AG04450 (cell line): ENCODE results near the gene EVA1B. TPM values are rescaled to one million over a fixed set of nuclear protein-coding genes. Genes with fewer than 3 reads are reported as not detected.

Experiments used
- CTCF ChIA-PET: fragments of 300-600, 350-600 bp; formaldehyde crosslinking; extraction: SDS; loops from one replicate; lab custom pipeline; 2022; ENCODE audit warnings: antibody characterized with exemption, inconsistent platforms; lab: Charles Lee
- POLR2A ChIA-PET: fragments of 350-600 bp; formaldehyde crosslinking; extraction: SDS; loops from one replicate; lab custom pipeline; 2021; ENCODE audit warnings: antibody characterized with exemption, inconsistent platforms; lab: Yijun Ruan, JAX
- DNase-seq: peaks from one replicate; pipeline ENCODE4 v3.0.0-alpha.2; 2011; ENCODE audit warnings: low read depth, low spot score
- H3K27ac ChIP-seq: one replicate; pipeline ENCODE4 v1.5.1; 2012; ENCODE audit warnings: low read depth, low read length, control low read depth
- H3K27me3 ChIP-seq: one replicate; pipeline ENCODE4 v1.6.0; 2012; ENCODE audit warnings: low read length; ENCODE audit not compliant: control insufficient read depth, insufficient read depth
- H3K4me3 ChIP-seq: 2 replicates; pipeline ENCODE4 v1.5.1; 2011; ENCODE audit warnings: mild to moderate bottlenecking, low read depth, low read length, control low read depth
- H3K9me3 ChIP-seq: 2 replicates; pipeline ENCODE4 v1.5.1; 2012; ENCODE audit warnings: low read length; ENCODE audit not compliant: control insufficient read depth, insufficient read depth
- CTCF ChIP-seq: IDR thresholded peaks from 2 replicates; pipeline ENCODE4 v1.5.1; 2011; ENCODE audit warnings: low read depth, low read length, control low read depth, inconsistent platforms
- polyA plus RNA-seq: library from polyadenylated mRNA; depleted of rRNA; stranded (reverse); fragments of >200 nt; gene quantifications from 2 replicates; pipeline ENCODE4 v1.2.3, GENCODE V29; 2011

EVA1B gene
- polyA plus RNA-seq, 1 experiment = 27.2 TPM

- ChIA-PET CTCF (no interaction called here), POLR2A (interaction anchor here (0.6 kb wide), 1 partner anchor 49 kb away, joined by 4 read pairs; no protein-coding TSS in a partner anchor)
Observed at GRCh38 chr1:36339215-36339614, 15.8 kb upstream of the EVA1B start.

GRCh38 chr1:36337830-36338229, 14.4 kb upstream of the EVA1B start:
- CTCF ChIA-PET = no interaction called here
- Histone ChIP-seq H3K27me3 (no peaks in the 10 kb centered on the region), H3K4me3 (no peak overlapping the region), H3K9me3 (no peaks in the 10 kb centered on the region), H3K27ac (no peak overlapping the region)
- POLR2A ChIA-PET = no interaction called here
- TF ChIP-seq CTCF = no peak
- DNase-seq = no peak

More at GRCh38 chr1:36339215-36339614, 15.8 kb upstream of the EVA1B start:
- no peaks in the 10 kb centered on the region for H3K9me3 ChIP-seq
- no peak overlapping the region for H3K27ac ChIP-seq
- no peaks in the 10 kb centered on the region for H3K27me3 ChIP-seq
- no peak overlapping the region for H3K4me3 ChIP-seq
- no peak for DNase-seq
- TF ChIP-seq CTCF = no peak

- ChIA-PET CTCF (no interaction called here), POLR2A (no interaction called here)
- DNase-seq = no peak
- TF ChIP-seq CTCF = no peak
- no peak overlapping the region for H3K27ac ChIP-seq
- H3K4me3 ChIP-seq = no peak overlapping the region
- no peaks in the 10 kb centered on the region for H3K9me3 ChIP-seq
- no peaks in the 10 kb centered on the region for H3K27me3 ChIP-seq
Observed at GRCh38 chr1:36330940-36331339, 7.5 kb upstream of the EVA1B start.

- H3K27ac ChIP-seq = no peak overlapping the region
- DNase-seq = no peak
- no peak for TF ChIP-seq CTCF
- ChIA-PET CTCF (interaction anchor here (1.0 kb wide), 1 partner anchor 40 kb away, joined by 4 read pairs; no protein-coding TSS in a partner anchor), POLR2A (no interaction called here)
- H3K4me3 ChIP-seq = no peak overlapping the region
- no peaks in the 10 kb centered on the region for H3K9me3 ChIP-seq
- H3K27me3 ChIP-seq = no peaks in the 10 kb centered on the region
Observed at GRCh38 chr1:36329817-36330216, 6.4 kb upstream of the EVA1B start.

- TF ChIP-seq CTCF = no peak
- Histone ChIP-seq H3K9me3 (no peaks in the 10 kb centered on the region), H3K27ac (no peak overlapping the region), H3K4me3 (no peak overlapping the region), H3K27me3 (no peaks in the 10 kb centered on the region)
- no peak for DNase-seq
- ChIA-PET CTCF (no interaction called here), POLR2A (no interaction called here)
Observed at GRCh38 chr1:36328713-36329112, 5.3 kb upstream of the EVA1B start.
